IPS-18c (cell line): ENCODE data around the gene CFDP1.
"Not testable (repeated sequence)": the region's sequence is repeated elsewhere in the genome, so short reads cannot be mapped to it uniquely, and the experiment has no call there.

ENCODE experiments used
- H3K4me3 ChIP-seq: 2 replicates; pipeline ENCODE4 v1.7.0; 2013; ENCODE audit warnings: low read depth, mild to moderate bottlenecking, low read length, moderate library complexity; ENCODE audit not compliant: insufficient read depth
- H3K9me3 ChIP-seq: one replicate; pipeline ENCODE4 v1.6.1; 2013; ENCODE audit warnings: mild to moderate bottlenecking, low read length, moderate library complexity; ENCODE audit not compliant: control insufficient read depth, insufficient read depth

The CFDP1 gene

DNA sequence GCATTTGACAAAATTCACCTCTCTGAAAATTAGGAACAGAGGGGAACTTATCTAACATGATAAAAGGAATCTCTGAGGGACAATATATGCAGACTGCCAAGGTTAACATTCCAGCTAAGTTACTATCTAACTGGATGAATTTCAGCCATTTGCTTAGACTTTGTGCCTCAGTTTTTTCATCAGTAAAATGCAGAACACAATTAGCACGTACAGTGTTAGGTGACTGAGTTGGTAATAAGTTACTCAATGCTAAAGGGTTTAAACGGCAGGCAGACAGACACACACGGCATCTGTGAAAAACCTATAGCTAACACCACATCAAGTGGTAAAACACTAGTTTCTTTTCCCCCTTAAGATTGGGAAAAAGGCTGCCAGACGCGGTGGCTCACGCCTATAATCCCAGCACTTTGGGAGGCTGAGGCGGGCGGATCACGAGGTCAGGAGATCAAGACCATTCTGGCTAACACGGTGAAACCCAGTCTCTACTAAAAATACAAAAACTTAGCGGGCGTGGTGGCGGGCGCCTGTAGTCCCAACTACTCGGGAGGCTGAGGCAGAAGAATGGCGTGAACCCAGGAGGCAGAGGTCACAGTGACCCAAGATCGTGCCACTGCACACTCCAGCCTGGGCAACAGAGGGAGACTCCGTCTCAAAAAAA, 9.1 kb downstream of the CFDP1 start:
- H3K9me3 ChIP-seq, H3K4me3 ChIP-seq: not testable (repeated sequence)

DNA sequence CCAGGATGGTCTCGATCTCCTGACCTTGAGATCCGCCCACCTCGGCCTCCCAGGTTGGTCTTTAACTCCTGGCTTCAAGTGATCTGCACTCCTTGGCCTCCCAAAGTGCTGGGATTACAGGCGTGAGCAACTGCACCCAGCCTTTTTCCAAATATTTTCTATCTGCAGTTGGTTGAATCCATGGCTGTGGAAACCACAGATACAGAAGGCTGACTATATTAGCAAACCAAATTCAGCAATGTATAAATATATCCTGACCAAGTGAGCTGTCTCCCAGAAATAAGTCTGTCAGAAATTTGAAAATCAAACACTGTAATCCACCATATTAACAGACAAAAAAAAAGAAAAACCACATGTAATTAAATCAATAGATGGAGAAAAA, 9.6 kb downstream of the CFDP1 start:
- Histone ChIP-seq H3K4me3 (no peak overlapping the region), H3K9me3 (no peaks in the 10 kb centered on the region)

DNA sequence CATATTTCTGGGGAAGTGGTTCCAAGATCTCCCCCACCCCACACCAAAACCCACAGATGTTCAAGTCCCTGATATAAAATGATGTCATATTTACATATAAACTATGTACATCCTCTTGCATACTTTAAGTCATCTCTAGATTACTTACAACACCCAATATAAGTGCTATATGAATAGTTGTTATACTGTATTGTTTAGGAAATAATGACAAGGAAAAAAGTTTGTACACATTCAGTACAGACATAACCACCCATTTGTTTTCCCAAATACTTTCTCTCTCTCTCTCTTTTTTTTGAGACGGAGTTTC, 11.5 kb downstream of the CFDP1 start:
- no peaks in the 10 kb centered on the region for H3K9me3 ChIP-seq
- H3K4me3 ChIP-seq = no peak overlapping the region

DNA sequence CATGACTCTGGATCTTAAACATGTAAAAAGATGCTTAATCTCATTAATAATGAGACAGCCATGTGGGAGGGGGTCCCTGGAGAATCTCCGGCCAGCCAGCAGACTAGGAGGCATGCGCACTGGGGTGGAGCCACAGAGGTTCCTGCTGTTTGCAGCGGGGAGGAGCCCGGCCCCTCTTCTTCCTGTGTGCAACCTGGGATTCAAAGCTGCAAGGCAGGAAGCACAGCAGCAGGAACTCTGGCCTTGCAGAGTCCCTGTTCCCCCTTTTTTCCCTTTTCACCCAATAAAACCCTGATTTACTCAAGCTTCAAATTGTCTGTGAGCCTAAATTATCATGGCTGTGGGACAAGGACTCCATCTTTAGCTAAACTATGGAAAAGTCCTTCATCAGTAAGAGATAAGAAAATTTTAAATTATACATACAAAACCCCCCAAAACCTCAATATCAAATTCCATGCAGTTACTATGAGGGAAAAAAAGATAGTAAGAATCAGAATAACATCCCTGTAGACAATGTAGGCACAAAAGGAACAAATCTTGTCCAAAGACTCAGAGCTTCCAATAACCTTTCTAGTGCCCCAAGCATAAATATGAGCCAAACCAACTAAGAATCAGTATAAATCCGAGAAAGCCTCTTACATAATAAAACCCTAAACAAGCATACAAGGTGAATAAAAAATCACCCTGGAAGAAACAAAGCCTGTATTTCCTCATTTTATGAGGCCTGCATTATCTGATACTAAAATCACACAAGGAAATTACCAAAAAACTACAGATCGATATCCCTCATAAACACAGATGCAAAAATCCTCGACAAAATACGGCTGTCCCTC, 12.1 kb downstream of the CFDP1 start:
- Histone ChIP-seq H3K9me3 (no peaks in the 10 kb centered on the region), H3K4me3 (no peak overlapping the region)

DNA sequence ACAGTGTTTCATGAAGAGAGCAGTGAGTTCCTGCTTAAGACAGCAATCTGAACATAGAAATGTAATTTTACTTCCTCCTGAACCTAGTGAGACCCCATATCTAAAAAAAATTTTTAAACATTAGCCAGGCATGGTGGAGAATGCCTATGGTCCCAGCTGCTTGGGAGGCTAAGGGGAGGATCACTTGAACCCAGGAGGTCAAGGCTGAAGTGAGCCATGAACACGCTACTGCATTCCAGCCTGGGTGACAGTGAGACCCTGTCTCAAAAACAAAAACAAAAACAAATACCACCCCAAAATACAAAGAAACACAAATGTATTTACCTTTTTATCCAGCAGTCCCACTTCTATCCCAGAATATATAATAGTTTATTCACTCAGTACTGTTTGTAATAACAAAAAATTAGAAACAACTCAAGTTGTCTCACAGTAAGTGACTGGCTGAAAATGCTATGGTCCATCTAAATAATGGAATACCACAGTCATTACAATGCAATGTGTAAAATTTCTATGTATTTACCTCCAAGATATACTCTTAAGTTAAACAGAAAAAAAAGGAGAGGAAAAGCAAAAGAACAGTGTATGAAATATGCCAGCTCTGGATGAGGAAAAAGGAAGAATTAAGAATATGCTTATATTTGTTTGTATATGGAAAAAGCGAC, 16.3 kb downstream of the CFDP1 start:
- H3K4me3 ChIP-seq = no peak overlapping the region

DNA sequence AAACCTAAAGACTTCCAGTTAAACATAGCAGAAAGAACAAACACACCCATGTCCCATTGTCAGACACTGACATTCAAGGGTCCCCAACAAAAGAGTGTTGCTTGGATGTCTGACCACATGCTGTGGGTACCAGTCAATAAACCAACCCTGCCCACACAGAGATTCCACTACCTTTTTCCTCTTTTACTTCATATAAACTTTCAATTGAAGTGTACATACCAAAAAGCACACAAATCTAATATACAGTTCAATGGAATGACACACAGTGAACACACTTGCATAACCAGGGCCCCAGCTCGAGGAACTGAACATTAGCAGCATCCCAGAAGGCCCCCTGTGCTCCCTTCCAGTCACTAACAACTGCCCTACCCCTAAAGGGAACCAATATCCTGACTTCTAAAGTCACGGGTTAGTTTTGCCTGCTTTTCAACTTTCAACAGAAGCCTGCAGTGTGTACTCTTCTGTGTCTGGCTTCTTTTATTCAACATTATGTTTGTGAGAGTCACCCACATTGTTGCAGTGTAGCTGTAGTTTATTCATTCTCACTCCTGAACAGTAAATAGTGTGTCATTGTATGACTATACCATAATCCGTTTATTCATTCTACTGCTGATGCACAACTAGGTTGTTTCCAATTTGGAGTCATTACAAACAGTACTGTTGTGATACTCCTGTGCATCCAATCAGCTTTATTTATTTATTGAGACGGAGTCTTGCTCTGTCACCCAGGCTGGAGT, 18.0 kb downstream of the CFDP1 start:
- no peaks in the 10 kb centered on the region for H3K9me3 ChIP-seq
- no peak overlapping the region for H3K4me3 ChIP-seq

More for the DNA sequence above, 16.3 kb downstream of the CFDP1 start:
- H3K9me3 ChIP-seq = no peaks in the 10 kb centered on the region

DNA sequence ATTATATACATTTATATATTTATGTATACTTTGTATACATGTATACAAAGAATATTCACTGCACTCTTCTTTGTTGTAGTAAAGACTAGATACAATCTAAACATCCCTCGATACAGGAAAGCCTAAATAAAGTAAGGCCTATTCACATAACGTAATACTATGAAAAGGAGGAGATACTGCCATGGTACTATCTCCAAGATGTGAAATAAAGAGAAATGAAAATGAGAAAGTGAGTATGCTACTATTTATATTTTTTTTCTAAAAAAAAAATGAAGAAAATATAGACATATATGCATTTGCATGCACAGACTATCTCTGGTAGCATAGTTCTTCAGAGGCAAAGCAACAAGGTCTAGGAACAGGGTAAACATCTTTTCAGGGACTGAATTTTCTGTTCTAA, 19.4 kb downstream of the CFDP1 start:
- Histone ChIP-seq H3K4me3 (no peak overlapping the region), H3K9me3 (no peaks in the 10 kb centered on the region)

DNA sequence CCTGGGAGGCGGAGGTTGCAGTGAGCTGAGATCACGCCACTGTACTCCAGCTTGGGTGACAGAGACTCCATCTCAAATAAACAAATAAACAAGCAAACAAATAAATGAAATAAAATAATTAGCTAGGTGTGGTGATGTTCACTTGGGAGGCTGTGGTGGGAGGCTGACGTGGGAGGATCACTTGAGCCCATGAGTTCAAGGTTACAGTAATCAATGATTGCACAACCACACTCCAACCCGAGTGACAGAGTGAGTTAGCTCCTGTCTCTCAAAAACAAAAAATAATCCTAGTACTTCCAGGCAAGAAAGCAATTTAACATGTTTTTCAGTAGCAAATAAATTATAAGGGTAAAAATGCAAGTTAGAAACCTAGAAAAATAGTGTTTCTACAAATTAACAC, 26.4 kb downstream of the CFDP1 start:
- no peaks in the 10 kb centered on the region for H3K9me3 ChIP-seq
- H3K4me3 ChIP-seq = no peak overlapping the region

DNA sequence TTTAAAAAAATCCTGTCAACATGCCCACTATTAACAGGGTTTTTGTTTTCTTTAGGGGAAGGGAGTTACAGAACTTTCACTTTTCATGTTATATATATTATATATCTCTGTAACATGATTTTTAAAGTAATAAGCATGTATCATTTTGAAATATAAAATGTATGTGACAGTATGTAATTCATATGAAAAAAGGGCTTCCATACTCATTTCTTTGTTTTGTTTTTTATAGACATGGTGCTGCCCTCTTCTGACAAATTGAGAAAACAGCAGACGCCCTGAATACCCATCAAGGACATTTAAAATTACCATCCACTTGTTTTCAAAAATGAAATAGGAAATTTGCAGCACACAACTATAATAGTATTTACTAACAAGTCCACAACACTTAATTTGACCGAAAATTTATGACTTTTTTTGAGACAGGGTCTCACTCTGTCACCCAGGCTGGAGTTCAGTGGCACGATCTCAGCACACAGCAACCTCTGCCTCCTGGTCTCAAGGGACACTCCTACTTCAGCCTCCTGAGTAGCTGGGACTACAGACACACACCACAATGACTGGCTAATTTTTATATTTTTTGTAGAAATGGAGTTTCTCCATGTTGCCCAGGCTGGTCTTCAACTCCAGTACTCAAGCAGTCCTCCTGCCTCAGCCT, 30.4 kb downstream of the CFDP1 start:
- Histone ChIP-seq H3K9me3 (no peaks in the 10 kb centered on the region), H3K4me3 (no peak overlapping the region)

DNA sequence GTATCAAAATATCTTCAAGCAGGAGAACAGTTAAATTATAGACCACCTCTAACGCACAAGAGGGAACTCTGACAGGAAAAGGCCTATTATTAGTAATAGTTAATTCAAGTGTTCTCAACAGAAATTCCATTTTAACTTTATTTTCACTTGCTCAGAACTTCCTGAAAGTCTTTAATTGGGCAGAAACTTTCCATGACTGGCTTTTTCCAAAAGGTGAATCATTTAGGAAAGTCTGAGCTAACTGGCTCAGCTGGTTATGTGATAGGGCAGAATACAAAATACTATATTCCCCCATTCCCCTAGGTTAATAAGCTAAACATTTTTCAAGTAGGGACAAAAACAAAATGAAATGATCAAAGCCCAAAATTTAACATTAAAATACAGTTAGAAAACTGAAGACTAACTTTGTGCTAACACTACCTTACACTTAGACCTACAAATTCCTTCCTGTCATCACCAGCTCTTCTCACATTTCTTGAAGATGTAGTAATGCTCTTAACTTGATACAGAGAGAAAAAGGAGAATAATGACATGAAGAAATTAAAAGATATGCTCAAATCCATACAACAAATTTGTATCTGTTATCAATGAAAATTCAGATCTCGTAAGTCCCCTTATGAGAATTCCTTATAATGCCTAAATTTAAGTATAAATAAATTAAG, 31.0 kb downstream of the CFDP1 start:
- Histone ChIP-seq H3K4me3 (no peak overlapping the region), H3K9me3 (no peaks in the 10 kb centered on the region)

DNA sequence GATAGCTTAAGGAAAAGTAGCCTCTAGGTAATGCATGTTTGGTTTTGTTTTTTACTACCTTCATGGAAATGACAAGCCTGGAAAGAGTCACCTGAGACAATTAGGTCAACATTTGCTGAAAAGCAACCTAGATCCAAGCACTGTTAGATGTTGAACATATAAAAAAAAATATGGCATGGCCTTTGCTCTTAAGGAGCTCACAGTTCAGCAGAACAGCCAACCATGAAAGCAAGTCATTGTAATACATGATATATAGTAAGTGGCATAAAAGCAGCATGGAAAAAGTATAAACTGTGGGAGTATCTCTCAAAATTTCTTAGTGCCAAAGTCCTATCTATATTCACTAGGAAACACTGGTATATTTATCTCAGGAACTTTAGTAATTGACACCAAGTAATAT, 31.6 kb downstream of the CFDP1 start:
- Histone ChIP-seq H3K4me3 (no peak overlapping the region), H3K9me3 (no peaks in the 10 kb centered on the region)

DNA sequence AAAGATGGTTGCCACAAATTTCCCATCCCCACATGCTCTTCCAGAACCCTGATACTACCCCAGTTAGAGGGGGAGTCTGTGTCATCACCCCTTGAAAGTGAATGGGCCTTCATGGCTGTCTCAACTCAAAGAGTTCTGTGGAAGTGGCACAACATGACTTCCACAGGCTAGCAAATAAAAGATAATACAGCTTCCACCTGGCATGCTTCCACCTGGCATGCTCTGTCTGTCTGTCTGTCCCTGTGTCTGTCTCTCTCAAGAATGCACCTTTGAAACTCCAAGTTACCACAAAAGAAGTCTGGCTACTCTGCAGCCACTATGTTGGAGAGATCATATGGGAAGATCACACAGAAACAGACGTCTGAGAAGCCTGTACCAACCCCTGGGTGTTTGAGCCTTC, 35.0 kb downstream of the CFDP1 start:
- no peak overlapping the region for H3K4me3 ChIP-seq
- no peaks in the 10 kb centered on the region for H3K9me3 ChIP-seq

DNA sequence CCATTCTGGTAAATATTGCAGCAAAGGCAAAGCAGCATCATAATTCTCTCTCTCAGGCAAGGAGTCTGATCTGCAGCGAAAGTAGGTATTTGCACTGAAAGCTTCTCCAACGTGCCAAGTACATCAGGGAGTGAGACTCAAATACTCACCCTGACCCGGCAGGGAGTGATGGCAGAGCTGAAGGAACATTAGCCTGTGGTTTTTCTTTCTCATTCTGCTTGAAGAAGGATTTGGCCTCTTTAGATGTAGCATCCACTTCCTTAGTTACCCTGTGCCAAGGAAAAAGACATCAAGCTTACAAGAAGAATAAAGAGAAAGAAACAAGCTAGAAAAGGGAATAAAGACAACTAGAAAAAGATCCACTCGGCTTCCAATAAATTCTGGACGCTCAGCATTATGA, 38.4 kb downstream of the CFDP1 start:
- H3K9me3 ChIP-seq = no peaks in the 10 kb centered on the region
- no peak overlapping the region for H3K4me3 ChIP-seq

DNA sequence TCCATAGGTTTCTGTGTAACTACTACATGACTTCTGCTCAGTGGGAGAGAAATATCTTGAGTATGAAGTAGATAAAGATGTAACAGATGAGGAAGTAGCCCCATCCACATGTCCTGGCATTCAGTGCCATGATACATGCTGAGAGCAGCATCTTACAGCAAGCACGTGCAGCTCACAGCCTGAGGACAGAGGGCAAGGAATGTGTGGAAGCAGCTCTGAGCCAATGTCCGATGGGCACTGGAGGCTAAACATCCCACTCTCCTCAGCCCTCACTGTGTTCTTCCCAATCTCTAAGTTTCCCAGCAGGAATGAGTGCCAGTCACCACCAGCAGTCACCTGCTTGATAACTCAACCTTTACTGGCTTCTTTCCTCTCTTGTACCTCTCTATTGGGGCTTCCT, 40.4 kb downstream of the CFDP1 start:
- no peaks in the 10 kb centered on the region for H3K9me3 ChIP-seq
- H3K4me3 ChIP-seq = no peak overlapping the region

DNA sequence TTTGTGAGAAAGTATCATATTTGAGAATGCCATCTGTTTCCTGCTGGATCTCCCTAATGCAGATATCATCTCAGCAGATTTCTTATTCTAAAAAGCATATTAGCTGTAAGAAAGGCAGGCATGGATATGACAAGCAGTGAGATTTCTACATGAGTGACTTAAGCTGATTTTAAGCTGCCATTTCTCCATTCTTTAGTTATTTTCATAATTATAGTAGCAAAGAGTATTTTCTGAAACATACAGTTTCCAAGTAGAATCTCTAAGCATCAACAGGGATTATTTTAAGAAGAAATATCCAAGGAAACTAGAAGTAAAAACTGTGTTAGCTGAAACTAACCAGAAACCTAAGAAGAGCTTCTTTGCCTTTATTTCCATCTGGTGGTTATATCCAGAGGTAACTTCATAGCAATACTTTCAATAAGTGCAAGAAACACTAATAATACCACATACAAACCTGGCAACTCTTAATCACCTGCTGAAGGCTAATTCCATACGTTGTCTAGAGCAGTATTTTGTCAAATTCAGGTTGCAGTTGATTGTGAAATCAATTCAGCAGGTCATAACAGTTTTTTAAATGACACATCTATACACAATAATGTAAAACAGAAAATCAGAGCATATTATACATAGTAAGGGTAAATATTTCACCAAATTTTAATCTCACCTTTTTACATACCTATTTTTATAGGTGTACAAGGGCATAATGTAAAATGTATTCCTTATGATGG, 42.2 kb downstream of the CFDP1 start:
- no peaks in the 10 kb centered on the region for H3K9me3 ChIP-seq
- H3K4me3 ChIP-seq = no peak overlapping the region

DNA sequence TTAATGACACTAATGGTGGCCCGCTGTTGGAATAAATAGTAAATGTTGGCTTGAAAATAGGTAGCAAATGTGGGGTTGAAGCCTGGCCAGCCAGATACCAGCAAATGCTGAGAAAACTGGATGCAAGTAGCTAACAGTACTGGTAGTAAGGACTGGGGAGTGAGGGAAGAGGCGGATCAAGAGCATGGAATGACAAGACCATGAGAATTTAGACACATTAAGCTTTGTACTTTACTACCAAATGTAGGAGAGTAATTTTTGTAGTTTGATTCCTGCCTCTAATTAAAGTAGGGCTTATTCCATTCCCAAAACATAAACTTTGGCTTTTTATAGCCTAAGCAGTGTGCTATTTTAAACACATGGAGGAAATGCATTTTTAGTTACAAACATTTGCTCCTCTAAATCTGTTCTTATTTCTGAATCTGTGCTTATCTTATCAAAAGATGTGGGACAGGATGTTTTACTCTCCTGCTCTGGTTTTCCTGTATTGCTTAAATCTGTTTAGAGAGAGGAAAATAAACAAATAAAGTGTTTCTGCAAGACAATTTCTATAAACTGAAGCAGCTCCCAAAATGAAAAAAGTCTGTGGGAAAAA, 44.1 kb downstream of the CFDP1 start:
- no peak overlapping the region for H3K4me3 ChIP-seq
- no peaks in the 10 kb centered on the region for H3K9me3 ChIP-seq
